ELR (cell line): Measurements from ENCODE around the gene CSTF1.
"Not testable (repeated sequence)": the region's sequence is repeated elsewhere in the genome, so short reads cannot be mapped to it uniquely, and the experiment has no call there.

Source experiments
- DNase-seq: peaks from one replicate; pipeline ENCODE4 v3.0.0-alpha.2; 2015; ENCODE audit warnings: low read depth

The CSTF1 gene

DNA sequence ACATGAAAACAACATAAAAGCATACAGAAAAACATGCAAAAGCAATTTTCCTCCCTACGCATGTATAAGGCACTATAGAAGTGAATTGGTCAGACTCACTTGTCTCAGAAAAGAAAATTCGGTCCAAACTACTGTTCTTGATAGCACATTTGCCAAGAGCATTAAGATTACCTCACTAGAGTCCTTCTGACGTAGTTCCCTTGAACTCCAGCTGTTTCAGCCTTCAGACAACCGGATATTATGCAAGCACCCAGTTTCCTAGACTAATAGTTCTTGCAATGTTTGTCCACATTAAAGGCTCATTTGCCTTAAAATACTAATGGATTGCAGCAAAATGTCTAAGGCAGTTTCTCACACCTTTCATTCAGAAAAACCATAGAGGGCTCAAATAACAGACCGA is 17.1 kb downstream of the CSTF1 start:
- DNase-seq = peak; percentile 30

- DNase-seq = no peak
Observed at GRCh38 chr20:56409956-56410355, 17.5 kb downstream of the CSTF1 start.

DNA sequence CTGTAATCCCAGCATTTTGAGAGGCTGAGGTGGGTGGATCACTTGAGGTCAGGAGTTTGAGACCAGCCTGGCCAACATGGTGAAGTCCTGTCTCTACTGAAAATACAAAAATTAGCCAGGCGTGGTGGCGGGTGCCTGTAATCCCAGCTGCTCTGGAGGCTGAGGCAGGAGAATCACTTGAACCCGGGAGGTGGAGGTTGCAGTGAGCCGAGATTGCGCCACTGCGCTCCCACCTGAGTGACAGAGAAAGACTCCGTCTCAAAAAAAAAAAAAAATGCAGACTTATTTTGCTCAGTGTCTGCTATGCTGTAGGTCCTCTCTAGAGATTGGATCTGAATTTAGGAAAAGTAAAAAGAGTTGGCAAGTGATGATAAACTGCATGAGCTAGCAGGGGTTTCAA is 18.8 kb downstream of the CSTF1 start:
- DNase-seq = not testable (repeated sequence)

- no peak for DNase-seq
Observed at GRCh38 chr20:56411759-56412472, 19.5 kb downstream of the CSTF1 start, which contains the start of gene CASS4. CASS4 (plus strand) TSS chr20:56412260; CDS start chr20:56412459, 199 bp downstream.

DNA sequence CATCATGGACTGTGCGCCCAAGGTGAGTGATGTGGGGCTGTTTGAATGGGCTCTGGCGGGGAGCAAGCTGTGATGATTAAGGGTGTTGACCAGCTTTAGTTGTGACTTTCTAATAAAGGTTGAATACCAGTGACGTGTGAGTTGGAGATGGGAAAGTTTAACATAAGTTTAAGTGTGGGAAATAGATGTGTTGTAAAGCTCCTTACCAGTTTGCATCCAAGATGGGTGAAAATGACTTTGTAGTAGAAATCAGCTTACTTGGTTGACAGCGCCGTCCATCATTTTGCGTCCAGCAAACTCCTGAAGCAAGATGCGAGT is 20.0 kb downstream of the CSTF1 start:
- DNase-seq = no peak

DNA sequence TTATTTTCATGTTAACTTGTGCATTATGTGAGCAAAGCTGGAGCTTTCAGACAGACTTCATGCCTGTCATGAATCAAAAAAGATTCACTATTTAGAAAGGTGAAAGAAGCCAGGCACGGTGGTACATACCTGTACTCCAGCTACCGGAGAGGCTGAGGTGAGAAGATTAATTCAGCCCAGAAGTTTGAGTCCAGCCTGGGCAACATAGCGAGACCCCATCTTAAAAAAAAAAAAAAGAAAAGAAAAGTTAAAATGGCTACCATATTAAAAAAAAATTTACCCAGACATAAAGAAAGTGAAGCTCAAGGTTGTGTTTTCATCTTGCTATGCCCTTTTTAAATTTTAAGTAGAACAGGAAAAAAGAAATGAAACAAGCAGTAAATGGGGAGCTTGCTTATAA is 20.5 kb downstream of the CSTF1 start:
- DNase-seq = no peak

- peak; percentile 79 for DNase-seq
Observed at GRCh38 chr20:56414842-56415765, 22.7 kb downstream of the CSTF1 start.

DNA sequence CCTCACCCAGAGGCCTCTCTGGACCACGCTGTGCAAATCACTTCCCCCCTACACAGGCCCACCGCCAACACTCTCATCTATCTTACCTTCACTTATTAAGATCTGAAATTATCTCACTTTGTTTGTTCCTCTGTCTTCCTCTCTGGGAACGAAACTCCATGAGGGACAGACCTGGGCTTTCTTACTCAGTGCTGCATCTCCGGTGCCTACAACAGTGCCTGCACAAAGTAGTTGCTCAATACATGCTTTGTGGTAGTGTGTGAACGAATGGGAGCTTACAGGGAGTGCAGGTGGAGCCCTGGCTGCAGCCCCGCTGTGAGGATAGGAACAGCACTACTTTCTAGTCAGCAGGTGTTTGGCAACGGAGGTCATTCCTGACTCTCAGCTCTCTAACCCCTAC is 25.0 kb downstream of the CSTF1 start:
- DNase-seq = no peak

GRCh38 chr20:56417911-56418310 is 25.5 kb downstream of the CSTF1 start:
- DNase-seq = peak; percentile 86

- DNase-seq = peak; percentile 25
Observed at GRCh38 chr20:56418385-56418861, 26.0 kb downstream of the CSTF1 start.

- DNase-seq = no peak
Observed at GRCh38 chr20:56420028-56420427, 27.6 kb downstream of the CSTF1 start.

DNA sequence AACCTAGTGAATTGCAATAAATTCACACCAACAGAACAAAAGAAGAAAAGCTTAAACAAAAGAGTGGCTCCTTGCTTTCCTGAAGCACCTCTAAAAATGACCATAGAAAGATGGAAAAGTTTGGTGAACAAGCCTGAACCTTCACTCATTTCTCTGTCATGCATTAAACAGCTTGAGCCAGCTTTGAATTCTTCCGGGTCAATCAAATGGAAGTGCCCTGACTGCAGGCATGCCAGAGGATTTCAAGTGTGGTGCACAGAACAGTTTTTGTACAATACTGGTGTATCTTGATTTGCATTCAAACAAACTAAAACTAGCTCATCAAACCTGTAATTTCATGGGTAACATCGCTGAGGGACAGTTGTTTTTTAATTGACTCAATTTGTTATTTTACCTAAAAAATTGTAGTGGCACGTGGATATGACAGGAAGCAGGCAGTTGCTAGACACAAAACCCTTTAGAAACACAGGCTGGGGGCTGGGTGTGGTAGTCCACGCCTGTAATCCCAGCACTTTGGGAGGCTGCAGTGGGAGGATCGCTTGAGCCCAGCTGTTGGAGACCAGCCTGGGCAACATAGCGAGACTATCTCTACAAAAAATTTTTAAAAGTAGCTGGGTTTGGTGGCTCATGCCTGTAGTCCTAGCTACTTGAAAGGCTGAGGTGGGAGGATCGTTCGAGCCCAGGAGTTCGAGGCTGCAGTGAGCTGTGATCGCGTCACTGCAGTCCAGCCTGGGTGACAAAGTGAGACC is 28.7 kb downstream of the CSTF1 start:
- no peak for DNase-seq

GRCh38 chr20:56422076-56422823 is 29.8 kb downstream of the CSTF1 start:
- peak; percentile 92 for DNase-seq

DNA sequence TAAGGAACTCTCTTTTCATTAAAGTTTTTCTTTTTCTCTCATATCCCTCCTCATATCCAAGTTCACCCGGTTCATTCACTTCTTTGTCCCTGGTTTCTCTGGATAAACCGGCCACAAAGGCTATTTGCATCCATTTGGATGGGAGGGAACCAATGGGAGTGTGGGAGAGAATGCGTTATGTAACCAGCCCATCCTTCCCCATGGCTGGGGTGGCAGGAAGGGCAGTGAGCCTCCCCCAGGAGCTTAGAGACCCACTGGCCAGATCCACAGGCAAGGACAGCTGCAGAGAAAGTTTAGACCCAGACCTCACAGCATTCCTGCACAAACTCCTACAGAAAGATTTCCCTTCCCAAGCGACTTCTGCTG is 30.4 kb downstream of the CSTF1 start:
- DNase-seq = no peak

DNA sequence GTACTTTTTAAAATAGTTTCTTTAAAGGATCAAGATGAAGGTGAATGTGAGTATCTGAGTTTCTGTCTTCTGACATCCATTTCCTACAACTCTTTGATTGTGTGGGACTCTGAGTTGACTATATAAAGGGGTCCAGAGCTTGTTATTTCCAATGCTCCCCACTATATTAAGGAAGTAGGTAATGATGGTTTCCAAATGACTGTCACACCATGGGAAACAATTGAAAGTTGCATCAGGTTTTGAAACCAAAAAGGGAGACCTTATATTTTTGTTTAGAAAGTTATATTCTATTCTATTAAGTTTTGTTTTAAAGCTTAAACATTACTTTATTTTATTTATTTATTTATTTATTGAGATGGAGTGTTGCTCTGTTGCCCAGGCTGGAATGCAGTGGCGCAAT is 30.8 kb downstream of the CSTF1 start:
- DNase-seq = no peak

GRCh38 chr20:56423886-56424285 is 31.4 kb downstream of the CSTF1 start:
- no peak for DNase-seq

DNA sequence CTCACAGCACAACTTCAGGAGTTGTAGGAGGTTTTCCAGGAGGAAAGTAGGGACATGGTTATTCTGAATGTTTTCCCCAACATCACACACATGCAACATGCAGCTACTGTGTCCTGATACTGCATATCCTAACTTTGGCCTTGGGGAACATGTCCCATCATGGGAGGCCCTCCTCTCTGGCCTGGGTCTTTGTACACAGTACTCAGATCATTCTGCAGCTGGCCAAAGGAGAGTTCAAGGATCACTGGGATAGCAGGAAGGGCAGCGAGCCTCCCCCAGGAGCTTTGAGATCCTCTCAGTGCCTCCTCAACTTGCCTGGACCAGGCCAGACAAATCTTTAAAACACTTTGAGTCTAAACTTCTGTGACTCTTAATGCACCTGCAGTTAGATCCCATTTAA is 32.5 kb downstream of the CSTF1 start:
- no peak for DNase-seq

DNA sequence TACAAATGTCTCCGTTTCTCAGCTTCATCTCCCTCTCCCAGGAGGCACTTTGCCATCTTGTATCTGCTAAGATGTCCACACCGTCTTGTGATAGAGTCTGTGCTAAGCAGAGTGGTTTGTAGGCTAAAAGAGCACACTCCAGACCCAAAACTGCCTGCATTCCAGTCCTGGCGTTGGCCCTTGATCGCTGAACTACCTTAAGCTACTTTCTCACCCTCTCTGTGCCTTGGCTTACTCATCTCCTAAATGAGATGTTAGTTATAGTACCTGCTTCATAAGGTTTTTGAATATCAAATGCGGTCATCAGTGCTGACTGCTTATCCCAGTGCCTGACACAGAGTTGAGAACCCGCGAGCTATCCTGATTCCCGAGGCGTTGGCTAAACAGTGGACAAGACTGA is 33.6 kb downstream of the CSTF1 start:
- DNase-seq = no peak

DNA sequence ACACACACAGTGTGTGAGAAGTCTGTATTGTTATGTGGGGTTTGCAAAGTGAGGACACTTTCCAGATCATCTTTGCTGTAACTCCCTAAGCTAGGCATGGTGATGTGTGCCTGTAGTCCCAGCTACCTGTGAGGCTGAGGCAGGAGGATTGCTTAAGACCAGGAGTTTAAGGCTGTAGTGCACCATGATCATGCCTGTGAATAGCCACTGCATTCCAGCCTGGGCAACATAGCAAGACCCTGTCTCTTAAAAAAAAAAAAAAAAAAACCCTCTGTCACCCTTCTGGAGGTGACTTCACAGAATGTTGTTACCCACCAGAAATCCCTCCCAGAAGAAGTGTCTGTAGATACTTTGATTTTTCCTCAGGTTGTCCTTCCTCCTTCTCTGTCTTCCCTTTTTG is 34.5 kb downstream of the CSTF1 start:
- DNase-seq = no peak

- no peak for DNase-seq
Observed at GRCh38 chr20:56427797-56428196, 35.4 kb downstream of the CSTF1 start.

- no peak for DNase-seq
Observed at GRCh38 chr20:56428410-56428809, 36.0 kb downstream of the CSTF1 start.

- DNase-seq = no peak
Observed at GRCh38 chr20:56428881-56429280, 36.4 kb downstream of the CSTF1 start.
